Neural cell (in vitro differentiated cells): Measurements from ENCODE around the gene KCNJ6.

ENCODE experiments used
- CTCF ChIP-seq: fragments of 450-650 bp; IDR thresholded peaks from 2 replicates; pipeline ENCODE4 v1.5.1; 2014; ENCODE audit warnings: antibody characterized with exemption, mild to moderate bottlenecking, moderate library complexity; ENCODE audit not compliant: poor library complexity, severe bottlenecking
- EP300 ChIP-seq: fragments of 450-650 bp; conservative IDR thresholded peaks from 2 replicates; pipeline ENCODE4 v1.6.1; 2014; ENCODE audit warnings: antibody characterized with exemption, mild to moderate bottlenecking, moderate library complexity; ENCODE audit not compliant: poor library complexity, severe bottlenecking
- EZH2 ChIP-seq: fragments of 200-600, 300-800 bp; shearing (Covaris generic), sonication (generic); IDR thresholded peaks from 2 replicates; pipeline ENCODE4 v1.6.1; 2014; ENCODE audit warnings: antibody characterized with exemption, low read length, borderline replicate concordance, mild to moderate bottlenecking; ENCODE audit not compliant: insufficient read depth, poor library complexity, severe bottlenecking
- MXI1 ChIP-seq: fragments of 450-650 bp; conservative IDR thresholded peaks from 2 replicates; pipeline ENCODE4 v1.6.1; 2014; ENCODE audit warnings: antibody characterized with exemption, mild to moderate bottlenecking; ENCODE audit not compliant: poor library complexity, severe bottlenecking
- REST ChIP-seq: IDR thresholded peaks from 2 replicates; pipeline ENCODE4 v1.6.1; 2012; ENCODE audit warnings: borderline replicate concordance

GRCh38 chr21:37682966-37683365 is 233.3 kb downstream of the KCNJ6 start:
- TF ChIP-seq CTCF, result no peak
- TF ChIP-seq EZH2, result no peak
- no peak for TF ChIP-seq EP300
- no peak for TF ChIP-seq MXI1
- TF ChIP-seq REST, result no peak
